ENCODE data around the gene CLDN14.

DNA sequence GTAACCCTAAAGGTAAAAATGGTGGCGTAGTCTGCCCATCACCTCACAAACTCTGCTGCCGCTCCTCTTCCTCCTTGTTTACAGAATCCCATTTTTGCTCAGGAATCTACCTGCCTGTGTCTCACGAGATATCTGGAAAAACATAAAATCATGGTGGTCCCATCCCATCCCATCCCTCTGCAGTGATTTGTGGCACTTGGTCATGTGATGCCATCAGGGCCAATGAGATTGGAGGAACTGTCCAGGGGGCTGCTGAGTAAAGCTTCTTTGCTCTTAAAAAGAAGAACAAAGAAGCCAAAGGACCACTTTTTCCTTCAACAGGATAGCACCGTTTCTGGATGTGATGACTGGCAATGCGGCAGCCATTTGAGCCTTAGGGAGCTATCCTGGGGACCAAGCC, 33.0 kb upstream of the CLDN14 start:
- TF ChIP-seq CTCF (conservative IDR thresholded peaks at IDR 0.05; ENCODE audit: low read depth, low read length) (no peak), EZH2 (IDR thresholded peaks at IDR 0.05; ENCODE audit: low read length, unreplicated experiment) (no peak)
